Ishikawa (cell line): Measurements from ENCODE around the gene HOPX.

ENCODE experiments used
- CEBPB ChIP-seq: IDR thresholded peaks from 2 replicates; pipeline ENCODE4 v1.6.1; 2012
- CREB1 ChIP-seq: IDR thresholded peaks from 2 replicates; pipeline ENCODE4 v1.6.1; 2012; ENCODE audit warnings: low read depth
- EGR1 ChIP-seq: IDR thresholded peaks from 2 replicates; pipeline ENCODE4 v1.6.1; 2012
- EP300 ChIP-seq: IDR thresholded peaks from 2 replicates; pipeline ENCODE4 v1.6.1; 2012; ENCODE audit warnings: borderline replicate concordance
- FOXM1 ChIP-seq: IDR thresholded peaks from 2 replicates; pipeline ENCODE4 v1.6.1; 2012; ENCODE audit warnings: low read depth, borderline replicate concordance
- NFIC ChIP-seq: IDR thresholded peaks from 2 replicates; pipeline ENCODE4 v1.6.1; 2012
- RAD21 ChIP-seq: IDR thresholded peaks from 2 replicates; pipeline ENCODE4 v1.6.1; 2012; ENCODE audit warnings: low read depth
- TAF1 ChIP-seq: IDR thresholded peaks from 2 replicates; pipeline ENCODE4 v1.6.1; 2012; ENCODE audit warnings: low read depth, mild to moderate bottlenecking
- TCF12 ChIP-seq: IDR thresholded peaks from 2 replicates; pipeline ENCODE4 v1.6.1; 2012; ENCODE audit warnings: low read depth
- TEAD4 ChIP-seq: IDR thresholded peaks from 2 replicates; pipeline ENCODE4 v1.6.1; 2012
- YY1 ChIP-seq: IDR thresholded peaks from 2 replicates; pipeline ENCODE4 v1.6.1; 2012; ENCODE audit warnings: low read depth
- ZBTB7A ChIP-seq: IDR thresholded peaks from 2 replicates; pipeline ENCODE4 v1.6.1; 2012; ENCODE audit warnings: low read depth
- TF ChIP-seq, protein P1 (sequence below): IDR thresholded peaks from 2 replicates; pipeline ENCODE4 v1.6.1; 2012
- TF ChIP-seq, protein P2 (sequence below): IDR thresholded peaks from 2 replicates; pipeline ENCODE4 v1.6.1; 2012
- TF ChIP-seq, protein P3 (sequence below): IDR thresholded peaks from 2 replicates; pipeline ENCODE4 v1.6.1; 2012; ENCODE audit warnings: low read depth, mild to moderate bottlenecking

Gene HOPX

DNA sequence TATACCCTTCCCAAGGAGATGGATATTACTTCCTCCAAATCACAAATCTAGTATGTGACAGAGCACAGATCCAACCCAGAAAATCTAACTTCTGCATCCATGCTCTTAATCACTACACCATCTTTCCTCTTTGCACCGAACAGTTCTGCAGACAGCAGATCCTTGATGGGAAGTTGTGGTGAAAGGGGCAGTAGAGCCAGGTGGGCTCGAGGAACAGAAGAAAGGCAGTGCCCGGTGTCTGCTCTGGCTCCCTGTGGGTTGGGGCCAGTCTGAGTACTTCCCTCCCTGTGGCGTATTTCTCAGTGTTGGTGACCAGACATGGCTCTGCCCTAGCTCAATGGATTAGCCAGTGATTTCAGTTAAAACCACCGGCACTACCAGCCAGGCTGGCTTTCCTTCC lies 15.3 kb downstream of the HOPX start:
- TF ChIP-seq, protein P1, sequence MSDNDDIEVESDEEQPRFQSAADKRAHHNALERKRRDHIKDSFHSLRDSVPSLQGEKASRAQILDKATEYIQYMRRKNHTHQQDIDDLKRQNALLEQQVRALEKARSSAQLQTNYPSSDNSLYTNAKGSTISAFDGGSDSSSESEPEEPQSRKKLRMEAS = no peak
- no peak for TF ChIP-seq EP300

DNA sequence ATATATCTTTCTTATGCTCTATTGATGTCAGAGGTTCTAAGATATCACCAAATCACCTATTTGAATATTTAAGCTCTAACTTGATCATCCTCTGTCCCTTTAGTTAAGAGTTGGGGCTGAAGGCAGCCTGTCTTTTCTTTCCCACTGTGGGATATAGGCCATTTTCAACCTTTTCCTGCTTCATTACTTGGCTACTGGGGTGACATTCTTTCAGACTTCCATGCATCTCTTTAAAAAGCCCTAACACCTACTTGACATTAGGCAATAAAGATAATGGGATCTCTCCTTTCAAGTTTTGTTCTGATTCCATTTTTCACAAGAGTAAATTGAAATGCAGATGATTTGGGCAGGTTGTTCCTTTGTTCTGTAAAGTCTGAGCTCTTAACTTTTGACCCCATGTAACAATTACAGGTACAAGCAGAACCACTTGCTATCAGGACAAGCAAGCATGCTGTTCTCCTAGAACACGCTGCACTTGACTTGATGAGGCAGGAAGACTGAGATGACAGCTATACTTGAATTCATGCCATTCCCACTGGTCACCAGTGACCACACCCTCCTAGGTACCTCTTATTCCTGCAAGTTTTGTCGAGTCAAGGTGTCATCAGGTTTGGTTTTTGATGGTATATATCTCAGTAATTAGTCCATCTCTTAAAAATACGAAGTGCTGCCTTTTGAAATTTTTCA lies 18.2 kb downstream of the HOPX start:
- TF ChIP-seq, protein P1 = no peak
- TF ChIP-seq ZBTB7A (no peak), NFIC (no peak), TAF1 (no peak), FOXM1 (no peak)

DNA sequence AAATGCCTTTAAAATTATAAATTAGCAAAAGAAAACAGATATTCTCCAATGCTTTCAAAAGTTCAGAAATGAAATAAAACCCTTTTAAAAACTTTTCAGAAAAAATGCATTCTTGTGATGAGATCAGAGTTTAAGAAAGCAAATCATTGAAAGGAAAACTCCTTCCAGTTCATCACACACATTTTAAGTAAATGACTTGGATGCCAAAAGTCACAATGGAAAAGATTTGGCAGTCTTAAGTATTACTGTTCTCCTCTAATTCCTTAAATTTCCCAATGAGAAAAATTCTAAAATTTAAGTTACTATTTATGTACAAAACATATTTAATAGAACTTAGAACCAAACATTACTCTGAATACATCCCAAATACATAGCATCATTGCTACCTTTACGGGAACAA lies 21.1 kb downstream of the HOPX start:
- TF ChIP-seq RAD21 (no peak), EGR1 (no peak), TAF1 (no peak), NFIC (no peak), ZBTB7A (no peak), TEAD4 (no peak), FOXM1 (no peak), TCF12 (no peak)
- TF ChIP-seq, protein P2, sequence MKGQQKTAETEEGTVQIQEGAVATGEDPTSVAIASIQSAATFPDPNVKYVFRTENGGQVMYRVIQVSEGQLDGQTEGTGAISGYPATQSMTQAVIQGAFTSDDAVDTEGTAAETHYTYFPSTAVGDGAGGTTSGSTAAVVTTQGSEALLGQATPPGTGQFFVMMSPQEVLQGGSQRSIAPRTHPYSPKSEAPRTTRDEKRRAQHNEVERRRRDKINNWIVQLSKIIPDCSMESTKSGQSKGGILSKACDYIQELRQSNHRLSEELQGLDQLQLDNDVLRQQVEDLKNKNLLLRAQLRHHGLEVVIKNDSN = no peak
- TF ChIP-seq, protein P3, sequence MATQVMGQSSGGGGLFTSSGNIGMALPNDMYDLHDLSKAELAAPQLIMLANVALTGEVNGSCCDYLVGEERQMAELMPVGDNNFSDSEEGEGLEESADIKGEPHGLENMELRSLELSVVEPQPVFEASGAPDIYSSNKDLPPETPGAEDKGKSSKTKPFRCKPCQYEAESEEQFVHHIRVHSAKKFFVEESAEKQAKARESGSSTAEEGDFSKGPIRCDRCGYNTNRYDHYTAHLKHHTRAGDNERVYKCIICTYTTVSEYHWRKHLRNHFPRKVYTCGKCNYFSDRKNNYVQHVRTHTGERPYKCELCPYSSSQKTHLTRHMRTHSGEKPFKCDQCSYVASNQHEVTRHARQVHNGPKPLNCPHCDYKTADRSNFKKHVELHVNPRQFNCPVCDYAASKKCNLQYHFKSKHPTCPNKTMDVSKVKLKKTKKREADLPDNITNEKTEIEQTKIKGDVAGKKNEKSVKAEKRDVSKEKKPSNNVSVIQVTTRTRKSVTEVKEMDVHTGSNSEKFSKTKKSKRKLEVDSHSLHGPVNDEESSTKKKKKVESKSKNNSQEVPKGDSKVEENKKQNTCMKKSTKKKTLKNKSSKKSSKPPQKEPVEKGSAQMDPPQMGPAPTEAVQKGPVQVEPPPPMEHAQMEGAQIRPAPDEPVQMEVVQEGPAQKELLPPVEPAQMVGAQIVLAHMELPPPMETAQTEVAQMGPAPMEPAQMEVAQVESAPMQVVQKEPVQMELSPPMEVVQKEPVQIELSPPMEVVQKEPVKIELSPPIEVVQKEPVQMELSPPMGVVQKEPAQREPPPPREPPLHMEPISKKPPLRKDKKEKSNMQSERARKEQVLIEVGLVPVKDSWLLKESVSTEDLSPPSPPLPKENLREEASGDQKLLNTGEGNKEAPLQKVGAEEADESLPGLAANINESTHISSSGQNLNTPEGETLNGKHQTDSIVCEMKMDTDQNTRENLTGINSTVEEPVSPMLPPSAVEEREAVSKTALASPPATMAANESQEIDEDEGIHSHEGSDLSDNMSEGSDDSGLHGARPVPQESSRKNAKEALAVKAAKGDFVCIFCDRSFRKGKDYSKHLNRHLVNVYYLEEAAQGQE = no peak
- TF ChIP-seq, protein P1 = no peak

DNA sequence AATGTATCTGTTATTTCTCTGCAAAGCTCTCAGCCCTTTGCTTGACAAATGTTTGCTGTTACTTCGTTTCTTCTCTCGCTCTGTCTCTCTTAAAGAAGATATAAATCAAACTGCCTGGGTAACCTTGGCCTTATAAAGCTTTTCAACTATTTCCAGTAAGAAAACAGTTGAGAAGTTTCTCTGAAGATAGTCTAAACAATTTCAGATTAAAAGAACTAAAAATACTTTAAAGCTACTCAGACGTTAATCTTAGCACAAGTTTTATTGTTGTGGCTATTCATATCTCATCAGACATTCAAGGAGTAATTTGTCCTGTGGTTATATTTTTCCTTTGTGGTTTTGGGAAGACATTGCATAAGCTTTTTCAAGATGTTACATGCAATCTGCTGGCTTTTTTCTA lies 22.6 kb downstream of the HOPX start:
- TF ChIP-seq, protein P3 = no peak
- no peak for TF ChIP-seq EP300
- no peak for TF ChIP-seq EGR1
- TF ChIP-seq ZBTB7A = no peak
- TF ChIP-seq YY1 = no peak
- no peak for TF ChIP-seq NFIC
- TF ChIP-seq TEAD4 = no peak
- no peak for TF ChIP-seq CEBPB
- TF ChIP-seq, protein P2 = no peak
- TF ChIP-seq RAD21 = no peak
- TF ChIP-seq CREB1 = no peak
- TF ChIP-seq FOXM1 = no peak
- no peak for TF ChIP-seq TCF12
- no peak for TF ChIP-seq TAF1
- TF ChIP-seq, protein P1 = no peak

DNA sequence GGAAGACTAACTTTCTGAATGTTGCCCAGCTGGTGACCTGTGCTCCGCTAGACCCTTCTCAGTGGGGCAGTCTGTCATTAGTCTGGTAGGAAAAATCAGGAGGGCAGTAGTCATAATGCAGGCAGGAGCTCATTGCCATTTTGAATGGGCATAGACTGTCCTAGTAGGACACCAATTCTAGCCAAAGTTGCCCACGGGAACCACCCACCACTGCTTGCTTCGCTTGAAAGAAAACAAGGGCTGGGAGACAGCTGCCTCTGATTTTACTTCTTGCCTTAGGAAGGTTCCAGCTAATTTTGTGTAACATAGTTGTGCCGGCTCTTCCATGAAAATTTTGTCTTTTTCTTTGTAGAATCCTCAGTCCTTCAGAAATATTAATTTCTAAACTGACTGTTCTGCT lies 23.3 kb downstream of the HOPX start:
- TF ChIP-seq TAF1 = no peak
- no peak for TF ChIP-seq TEAD4
- TF ChIP-seq, protein P2 = no peak
- TF ChIP-seq YY1 = no peak
- no peak for TF ChIP-seq FOXM1
- TF ChIP-seq EP300 = no peak
- no peak for TF ChIP-seq CEBPB
- TF ChIP-seq EGR1 = no peak
- TF ChIP-seq TCF12 = no peak
- TF ChIP-seq RAD21 = no peak
- TF ChIP-seq ZBTB7A = no peak
- TF ChIP-seq, protein P3 = no peak
- no peak for TF ChIP-seq CREB1
- no peak for TF ChIP-seq NFIC
- TF ChIP-seq, protein P1 = no peak
